HL-60 (cell line): ENCODE data around the gene RFPL2.

ENCODE experiments used
- DNase-seq, 2 experiments: peaks; one replicate each; pipeline ENCODE4 v3.0.0-alpha.2; 2010 to 2020; ENCODE audit warnings: low read depth in 1 of 2, low spot score in 1 of 2
- H3K27ac ChIP-seq: fragments of 250-450 bp; sonication (Bioruptor Pico); replicated peaks from 2 replicates; pipeline ENCODE4 v1.5.1; 2020; ENCODE audit warnings: mild to moderate bottlenecking, moderate library complexity
- H3K27me3 ChIP-seq: fragments of 250-450 bp; sonication (Bioruptor Pico); 2 replicates; pipeline ENCODE4 v1.5.1; 2021; ENCODE audit warnings: mild to moderate bottlenecking, moderate library complexity; ENCODE audit not compliant: insufficient read depth, poor library complexity, severe bottlenecking
- H3K4me3 ChIP-seq: replicated peaks from 2 replicates; pipeline ENCODE4 v1.5.1; 2011; ENCODE audit warnings: mild to moderate bottlenecking, control low read depth, low read length; ENCODE audit not compliant: insufficient read depth
- GABPA ChIP-seq: IDR thresholded peaks from 2 replicates; pipeline ENCODE4 v1.6.1; 2012; ENCODE audit warnings: low read depth
- POLR2AphosphoS5 ChIP-seq: IDR thresholded peaks from 2 replicates; pipeline ENCODE4 v1.6.1; 2012; ENCODE audit warnings: low read depth
- SPI1 ChIP-seq: IDR thresholded peaks from 2 replicates; pipeline ENCODE4 v1.6.1; 2012; ENCODE audit warnings: low read depth, mild to moderate bottlenecking, borderline replicate concordance
- TF ChIP-seq, protein P1 (sequence below): IDR thresholded peaks from one replicate; pipeline ENCODE4 v1.5.1; 2011; ENCODE audit warnings: low read length, control low read depth, inconsistent platforms; ENCODE audit not compliant: insufficient read depth
- TF ChIP-seq, protein P2 (sequence below): IDR thresholded peaks from 2 replicates; pipeline ENCODE4 v1.6.1; 2012; ENCODE audit warnings: low read depth; ENCODE audit not compliant: insufficient replicate concordance

RFPL2 gene

DNA sequence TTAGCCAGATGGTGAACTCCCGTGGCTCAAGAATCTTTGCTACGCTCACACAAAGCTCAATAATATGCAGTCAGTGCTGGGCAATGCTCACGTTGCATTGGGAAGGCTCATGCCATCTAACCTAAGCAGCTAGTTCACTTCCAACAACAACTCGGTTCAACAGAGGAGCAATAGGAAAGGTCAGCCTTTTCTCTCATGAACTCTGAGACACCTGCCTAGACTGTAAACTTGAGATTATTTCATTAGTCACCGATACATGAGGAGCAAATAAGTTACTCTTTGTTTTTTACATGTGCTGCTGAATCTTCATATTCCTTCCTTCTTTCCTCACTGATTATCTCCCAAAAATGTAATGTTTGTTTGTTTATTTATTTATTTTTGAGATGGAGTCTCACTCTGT, 41.3 kb upstream of the RFPL2 start:
- DNase-seq = no peak
- TF ChIP-seq, protein P1, sequence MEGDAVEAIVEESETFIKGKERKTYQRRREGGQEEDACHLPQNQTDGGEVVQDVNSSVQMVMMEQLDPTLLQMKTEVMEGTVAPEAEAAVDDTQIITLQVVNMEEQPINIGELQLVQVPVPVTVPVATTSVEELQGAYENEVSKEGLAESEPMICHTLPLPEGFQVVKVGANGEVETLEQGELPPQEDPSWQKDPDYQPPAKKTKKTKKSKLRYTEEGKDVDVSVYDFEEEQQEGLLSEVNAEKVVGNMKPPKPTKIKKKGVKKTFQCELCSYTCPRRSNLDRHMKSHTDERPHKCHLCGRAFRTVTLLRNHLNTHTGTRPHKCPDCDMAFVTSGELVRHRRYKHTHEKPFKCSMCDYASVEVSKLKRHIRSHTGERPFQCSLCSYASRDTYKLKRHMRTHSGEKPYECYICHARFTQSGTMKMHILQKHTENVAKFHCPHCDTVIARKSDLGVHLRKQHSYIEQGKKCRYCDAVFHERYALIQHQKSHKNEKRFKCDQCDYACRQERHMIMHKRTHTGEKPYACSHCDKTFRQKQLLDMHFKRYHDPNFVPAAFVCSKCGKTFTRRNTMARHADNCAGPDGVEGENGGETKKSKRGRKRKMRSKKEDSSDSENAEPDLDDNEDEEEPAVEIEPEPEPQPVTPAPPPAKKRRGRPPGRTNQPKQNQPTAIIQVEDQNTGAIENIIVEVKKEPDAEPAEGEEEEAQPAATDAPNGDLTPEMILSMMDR = no peak
- no peak for TF ChIP-seq GABPA
- no peak for TF ChIP-seq POLR2AphosphoS5
- TF ChIP-seq SPI1 = no peak
- TF ChIP-seq, protein P2, sequence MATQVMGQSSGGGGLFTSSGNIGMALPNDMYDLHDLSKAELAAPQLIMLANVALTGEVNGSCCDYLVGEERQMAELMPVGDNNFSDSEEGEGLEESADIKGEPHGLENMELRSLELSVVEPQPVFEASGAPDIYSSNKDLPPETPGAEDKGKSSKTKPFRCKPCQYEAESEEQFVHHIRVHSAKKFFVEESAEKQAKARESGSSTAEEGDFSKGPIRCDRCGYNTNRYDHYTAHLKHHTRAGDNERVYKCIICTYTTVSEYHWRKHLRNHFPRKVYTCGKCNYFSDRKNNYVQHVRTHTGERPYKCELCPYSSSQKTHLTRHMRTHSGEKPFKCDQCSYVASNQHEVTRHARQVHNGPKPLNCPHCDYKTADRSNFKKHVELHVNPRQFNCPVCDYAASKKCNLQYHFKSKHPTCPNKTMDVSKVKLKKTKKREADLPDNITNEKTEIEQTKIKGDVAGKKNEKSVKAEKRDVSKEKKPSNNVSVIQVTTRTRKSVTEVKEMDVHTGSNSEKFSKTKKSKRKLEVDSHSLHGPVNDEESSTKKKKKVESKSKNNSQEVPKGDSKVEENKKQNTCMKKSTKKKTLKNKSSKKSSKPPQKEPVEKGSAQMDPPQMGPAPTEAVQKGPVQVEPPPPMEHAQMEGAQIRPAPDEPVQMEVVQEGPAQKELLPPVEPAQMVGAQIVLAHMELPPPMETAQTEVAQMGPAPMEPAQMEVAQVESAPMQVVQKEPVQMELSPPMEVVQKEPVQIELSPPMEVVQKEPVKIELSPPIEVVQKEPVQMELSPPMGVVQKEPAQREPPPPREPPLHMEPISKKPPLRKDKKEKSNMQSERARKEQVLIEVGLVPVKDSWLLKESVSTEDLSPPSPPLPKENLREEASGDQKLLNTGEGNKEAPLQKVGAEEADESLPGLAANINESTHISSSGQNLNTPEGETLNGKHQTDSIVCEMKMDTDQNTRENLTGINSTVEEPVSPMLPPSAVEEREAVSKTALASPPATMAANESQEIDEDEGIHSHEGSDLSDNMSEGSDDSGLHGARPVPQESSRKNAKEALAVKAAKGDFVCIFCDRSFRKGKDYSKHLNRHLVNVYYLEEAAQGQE = no peak

DNA sequence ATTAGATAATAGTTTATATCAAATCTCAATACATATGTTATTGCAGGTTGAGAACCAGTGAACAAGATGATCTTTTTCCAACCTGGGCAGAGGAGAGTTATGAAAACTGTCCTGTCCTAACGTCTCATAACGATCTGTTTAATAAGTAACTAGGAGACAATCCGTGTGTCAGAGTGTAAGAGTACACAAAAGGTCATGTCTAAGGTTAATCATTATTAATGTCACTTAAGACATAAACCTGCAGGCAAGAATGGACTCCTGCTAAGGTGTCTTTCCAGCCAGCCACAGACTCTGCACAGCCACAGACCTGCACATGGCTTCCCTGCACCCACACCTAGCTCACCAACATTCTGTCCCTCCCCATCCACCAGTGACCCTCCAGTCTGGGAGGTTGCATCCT, 40.2 kb upstream of the RFPL2 start:
- H3K4me3 ChIP-seq = no peak overlapping the region
- DNase-seq = no peak
- TF ChIP-seq, protein P2 = no peak
- TF ChIP-seq POLR2AphosphoS5 (no peak), GABPA (no peak), SPI1 (no peak)
- TF ChIP-seq, protein P1 = no peak
- H3K27ac ChIP-seq = no peak overlapping the region
- H3K27me3 ChIP-seq = no peaks in the 10 kb centered on the region

More for the DNA sequence above, 41.3 kb upstream of the RFPL2 start:
- no peaks in the 10 kb centered on the region for H3K27me3 ChIP-seq
- no peak overlapping the region for H3K27ac ChIP-seq
- H3K4me3 ChIP-seq = no peak overlapping the region

DNA sequence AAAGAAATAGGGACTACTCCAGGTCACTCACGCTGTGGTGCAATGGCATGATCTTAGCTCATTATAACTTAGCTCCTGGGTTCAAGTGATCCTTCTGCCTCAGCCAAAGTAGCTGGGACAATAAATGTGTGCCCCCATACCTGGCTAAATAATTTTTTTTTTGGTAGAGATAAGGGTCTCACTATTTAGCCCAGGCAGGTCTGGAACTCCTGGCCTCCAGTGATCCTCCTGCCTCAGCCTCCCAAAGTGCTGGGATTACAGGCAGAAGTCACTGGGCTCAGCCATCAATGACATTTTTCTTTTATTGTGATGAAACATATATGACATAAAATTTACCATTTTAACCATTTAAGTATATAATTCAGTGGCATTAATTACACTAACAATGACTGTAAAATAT, 39.7 kb upstream of the RFPL2 start:
- no peak for TF ChIP-seq SPI1
- TF ChIP-seq, protein P1 = no peak
- no peak for TF ChIP-seq POLR2AphosphoS5
- TF ChIP-seq, protein P2 = no peak
- no peak for TF ChIP-seq GABPA
- DNase-seq = no peak
- Histone ChIP-seq H3K27ac (no peak overlapping the region), H3K27me3 (no peaks in the 10 kb centered on the region), H3K4me3 (no peak overlapping the region)
